ENCODE measurements around the gene VRK2.
"Not testable (repeated sequence)": the region's sequence is repeated elsewhere in the genome, so short reads cannot be mapped to it uniquely, and the experiment has no call there.

Gene VRK2

DNA sequence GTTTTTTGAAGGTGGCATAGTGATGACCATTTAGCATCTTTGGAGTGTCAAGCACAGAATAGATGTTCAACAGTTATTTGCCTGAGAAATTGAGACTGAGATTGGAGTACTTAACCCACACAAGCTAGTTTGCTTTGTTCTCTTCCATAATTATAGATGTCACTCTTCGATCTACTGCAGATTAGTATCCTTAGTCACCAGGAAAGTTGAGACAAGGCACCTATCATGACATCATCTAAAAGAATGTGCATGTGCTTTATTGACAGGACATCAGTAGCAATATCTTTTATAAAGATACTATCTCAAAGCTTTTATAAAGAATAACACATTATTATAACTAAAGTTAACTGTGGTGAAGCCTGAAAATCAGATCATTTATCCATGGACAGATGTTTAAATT is 6.4 kb downstream of the VRK2 start:
- in situ Hi-C loops (cut with MboI; ENCODE audit: low sequenced_read_pairs) = no loop called here

- in situ Hi-C loops (cut with MboI; ENCODE audit: low sequenced_read_pairs) = no loop called here
Observed at GRCh38 chr2:58054264-58054663, 7.7 kb downstream of the VRK2 start.

DNA sequence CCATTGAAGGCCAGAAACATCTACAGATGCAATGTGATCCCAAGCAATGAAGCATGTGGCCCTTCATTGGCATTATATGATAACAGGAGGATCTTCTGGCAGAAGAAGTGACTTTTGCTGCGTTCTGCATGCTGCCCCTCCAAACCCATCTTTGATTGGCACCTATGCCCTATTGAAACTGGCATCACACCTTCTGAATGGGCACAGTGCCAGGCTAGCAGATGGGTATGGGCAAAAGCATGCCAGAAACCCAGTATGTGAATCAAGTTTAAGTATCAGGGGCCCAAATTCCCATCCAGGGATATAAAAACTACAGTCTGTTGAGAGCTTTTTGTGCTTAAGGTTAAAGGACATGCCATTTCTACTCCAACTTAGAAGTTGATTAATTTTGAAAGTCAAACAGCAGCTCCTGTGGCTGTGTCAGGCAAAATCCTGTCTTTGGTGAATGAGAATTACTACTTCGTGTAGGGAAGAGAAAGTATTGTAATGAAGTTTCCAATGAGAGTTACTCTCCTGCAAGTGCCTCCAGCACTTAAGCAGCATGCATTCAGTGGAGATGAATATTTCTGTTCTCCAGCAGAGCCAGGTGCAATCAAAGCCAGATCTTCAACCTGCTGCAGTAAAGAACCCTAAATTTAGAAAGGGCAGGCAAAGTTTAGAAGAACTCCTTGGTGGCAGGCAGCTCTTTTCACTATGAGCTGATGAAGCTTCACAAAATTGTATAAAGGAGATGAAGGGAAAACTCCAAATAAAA is 8.6 kb downstream of the VRK2 start:
- in situ Hi-C loops (cut with MboI; ENCODE audit: low sequenced_read_pairs) = no loop called here

DNA sequence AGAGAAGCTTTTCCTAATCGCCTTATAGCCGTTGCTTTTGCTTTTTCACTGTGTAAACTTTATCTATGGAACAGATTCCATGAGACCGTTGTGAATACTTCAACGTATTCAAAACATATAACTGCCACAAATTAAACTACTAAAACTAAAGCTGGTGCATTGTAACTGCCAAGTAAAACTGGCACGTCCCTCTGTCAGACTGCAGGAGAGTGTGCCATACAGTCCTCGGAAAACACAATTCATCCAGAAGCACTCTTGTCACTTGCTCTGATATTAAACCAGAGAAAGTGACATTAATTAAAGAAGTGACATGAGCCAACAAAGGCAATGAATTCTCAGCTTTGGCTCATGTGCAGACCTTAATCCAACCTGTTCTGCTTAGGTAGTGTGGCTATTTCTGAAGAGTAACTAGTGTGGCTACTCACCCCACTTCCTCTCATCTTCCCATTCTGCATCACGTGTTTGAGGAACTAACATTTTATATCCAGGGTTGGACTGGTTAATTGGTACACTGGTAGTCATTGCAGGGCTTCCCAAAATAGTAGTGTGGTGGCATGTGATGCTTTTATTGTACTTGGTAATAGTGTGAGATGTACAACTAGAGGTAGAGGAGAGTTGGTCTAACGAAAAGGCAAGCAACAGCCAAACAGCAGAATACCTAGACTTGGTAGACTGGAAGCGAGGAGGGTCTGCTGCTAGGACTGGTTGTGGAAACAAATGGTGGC is 9.7 kb downstream of the VRK2 start:
- in situ Hi-C loops (cut with MboI; ENCODE audit: low sequenced_read_pairs) = no loop called here

DNA sequence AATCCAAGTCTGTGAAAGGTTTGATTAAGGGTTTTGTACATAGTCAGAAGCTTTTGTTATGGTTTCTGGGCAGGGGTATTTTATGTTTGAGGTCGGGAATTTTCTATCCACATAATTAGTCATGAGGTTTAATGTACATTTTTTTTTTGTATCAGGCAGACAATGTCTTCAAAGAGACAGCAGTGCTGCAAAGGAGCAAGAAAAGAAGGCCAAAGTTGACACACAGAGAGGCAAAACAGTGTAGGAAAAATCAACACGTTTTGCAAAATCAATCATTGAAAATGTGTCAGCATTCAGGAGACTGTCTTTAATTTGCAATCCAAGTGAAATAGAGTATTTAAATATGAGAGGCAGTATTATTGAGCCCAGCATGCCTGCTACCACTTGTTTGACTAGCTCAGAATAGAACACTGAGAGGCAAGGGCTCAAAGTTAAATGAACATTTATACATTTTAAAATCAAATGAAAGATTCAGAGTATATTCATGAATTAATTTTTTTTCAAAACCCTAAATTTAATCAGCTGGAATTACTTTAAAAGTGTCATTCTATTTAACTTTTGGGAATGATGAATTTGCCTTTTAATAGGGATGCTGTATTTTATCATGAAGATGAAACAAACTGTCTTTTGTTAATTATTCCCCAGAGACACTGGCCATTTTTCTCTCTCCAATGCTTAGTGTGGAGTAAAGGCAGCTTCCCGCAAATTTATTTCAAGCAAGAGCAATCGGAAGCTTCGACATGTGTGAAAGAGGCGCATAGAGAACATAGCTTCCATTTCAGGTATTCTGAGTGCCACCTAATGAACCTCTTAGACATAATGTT is 11.3 kb downstream of the VRK2 start:
- in situ Hi-C loops (cut with MboI; ENCODE audit: low sequenced_read_pairs) = no loop called here

DNA sequence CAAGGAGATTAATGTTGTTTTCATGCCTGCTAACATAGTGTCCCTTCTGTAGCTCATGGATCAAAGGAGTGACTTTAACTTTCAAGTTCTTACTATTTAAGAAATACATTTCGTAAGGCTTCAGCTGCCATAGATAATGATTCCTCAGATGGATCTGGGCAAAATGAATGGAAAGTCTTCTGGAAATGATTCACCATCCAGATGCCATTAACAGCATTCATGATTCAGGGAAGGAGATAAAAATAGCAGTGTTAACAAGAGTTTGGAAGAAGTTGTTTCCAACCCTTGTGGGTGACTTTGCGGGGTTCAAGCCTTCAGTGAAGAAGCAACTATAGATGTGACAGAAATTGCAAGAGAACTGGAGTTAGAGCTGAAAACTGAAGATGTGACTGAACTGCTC is 17.0 kb downstream of the VRK2 start:
- in situ Hi-C loops (cut with MboI; ENCODE audit: low sequenced_read_pairs) = no loop called here

- in situ Hi-C loops (cut with MboI; ENCODE audit: low sequenced_read_pairs) = no loop called here
Observed at GRCh38 chr2:58064086-58064485, 17.5 kb downstream of the VRK2 start.

- in situ Hi-C loops (cut with MboI; ENCODE audit: low sequenced_read_pairs) = no loop called here
Observed at GRCh38 chr2:58065248-58065647, 18.6 kb downstream of the VRK2 start.

DNA sequence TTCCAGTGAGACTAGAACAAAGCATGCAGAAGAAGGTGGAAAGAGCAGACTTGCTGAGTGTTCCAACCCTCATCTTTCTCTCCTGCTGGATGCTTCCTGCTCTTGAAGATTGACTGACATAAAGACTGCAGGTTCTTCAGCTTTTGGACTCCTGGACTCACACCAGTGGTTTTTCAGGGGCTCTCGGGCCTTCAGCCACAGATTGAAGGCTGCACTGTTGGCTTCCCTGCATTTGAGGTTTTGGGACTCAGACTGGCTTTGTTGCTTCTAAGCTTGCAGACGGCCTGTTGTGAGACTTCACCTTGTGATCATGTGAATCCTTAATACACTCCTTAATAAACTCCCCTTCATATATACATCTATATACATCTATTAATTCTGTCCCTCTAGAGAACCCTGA is 20.4 kb downstream of the VRK2 start:
- in situ Hi-C loops (cut with MboI; ENCODE audit: low sequenced_read_pairs) = no loop called here

DNA sequence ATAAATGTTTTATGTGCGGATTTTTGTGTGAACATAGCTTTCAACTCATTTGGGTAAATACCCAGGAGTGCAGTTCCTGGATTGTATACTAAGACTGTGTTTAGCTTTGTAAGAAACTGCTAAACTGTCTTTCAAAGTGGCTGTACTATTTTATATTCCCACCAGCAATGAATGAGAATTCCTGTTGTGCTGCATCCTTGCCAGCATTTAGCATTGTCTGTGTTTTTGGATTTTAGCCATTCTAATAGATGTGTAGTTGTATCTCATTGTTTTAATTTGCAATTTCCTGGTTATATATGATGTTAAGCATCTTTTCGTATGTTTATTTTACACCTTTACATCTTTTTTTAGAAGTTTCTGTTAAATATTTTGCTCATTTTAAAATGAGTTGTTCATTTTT is 24.2 kb downstream of the VRK2 start:
- in situ Hi-C loops (cut with MboI; ENCODE audit: low sequenced_read_pairs) = no loop called here

DNA sequence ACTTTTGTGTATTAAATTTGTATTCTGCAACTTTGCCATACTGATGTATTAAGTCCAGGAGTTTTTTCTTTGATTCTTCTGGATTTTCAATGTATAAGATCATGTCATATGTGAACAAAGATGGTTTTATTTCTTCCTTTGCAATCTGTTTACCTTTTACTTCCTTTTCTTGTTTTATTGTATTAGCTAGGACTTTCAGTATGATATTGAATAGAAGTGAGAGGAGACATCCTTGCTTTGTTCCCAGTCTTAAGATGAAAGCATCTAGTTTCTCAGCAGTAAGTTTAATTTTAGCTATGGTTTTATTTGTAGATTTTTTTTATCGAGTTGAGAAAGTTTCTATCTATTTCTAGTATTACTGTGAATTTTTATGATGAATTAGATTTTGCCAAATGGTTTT is 25.5 kb downstream of the VRK2 start:
- in situ Hi-C loops (cut with MboI; ENCODE audit: low sequenced_read_pairs) = no loop called here

GRCh38 chr2:58073008-58073407 is 26.4 kb downstream of the VRK2 start:
- in situ Hi-C loops (cut with MboI; ENCODE audit: low sequenced_read_pairs) = no loop called here

GRCh38 chr2:58073751-58074150 is 27.1 kb downstream of the VRK2 start:
- in situ Hi-C loops (cut with MboI; ENCODE audit: low sequenced_read_pairs) = no loop called here

GRCh38 chr2:58081000-58081399 is 34.4 kb downstream of the VRK2 start:
- in situ Hi-C loops (cut with MboI; ENCODE audit: low sequenced_read_pairs) = no loop called here

DNA sequence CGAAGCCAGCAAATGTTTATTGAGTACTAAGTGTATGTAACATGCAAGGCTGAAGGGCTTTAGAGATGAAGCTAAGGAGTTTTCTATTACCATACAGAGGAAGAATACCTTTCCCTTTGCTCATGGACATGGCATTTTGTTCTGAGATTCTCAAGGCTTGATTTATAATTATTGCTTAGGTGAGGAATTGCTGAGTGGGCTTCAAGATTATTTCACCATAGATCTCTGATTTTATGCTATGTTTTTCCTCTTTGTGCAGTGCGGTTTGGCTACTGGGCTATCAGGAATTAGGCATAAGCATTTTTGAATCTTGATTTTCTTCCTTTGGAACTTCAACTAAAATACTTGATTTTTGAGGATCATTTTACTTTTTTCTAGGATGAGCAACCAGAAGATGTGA is 42.5 kb downstream of the VRK2 start:
- in situ Hi-C loops (cut with MboI; ENCODE audit: low sequenced_read_pairs) = no loop called here

GRCh38 chr2:58092772-58093171 is 46.2 kb downstream of the VRK2 start:
- in situ Hi-C loops (cut with MboI; ENCODE audit: low sequenced_read_pairs) = not testable (repeated sequence)

- in situ Hi-C loops (cut with MboI; ENCODE audit: low sequenced_read_pairs) = no loop called here
Observed at GRCh38 chr2:58097025-58097424, 50.4 kb downstream of the VRK2 start.

GRCh38 chr2:58098254-58099095 is 51.9 kb downstream of the VRK2 start:
- in situ Hi-C loops (cut with MboI; ENCODE audit: low sequenced_read_pairs) = no loop called here

DNA sequence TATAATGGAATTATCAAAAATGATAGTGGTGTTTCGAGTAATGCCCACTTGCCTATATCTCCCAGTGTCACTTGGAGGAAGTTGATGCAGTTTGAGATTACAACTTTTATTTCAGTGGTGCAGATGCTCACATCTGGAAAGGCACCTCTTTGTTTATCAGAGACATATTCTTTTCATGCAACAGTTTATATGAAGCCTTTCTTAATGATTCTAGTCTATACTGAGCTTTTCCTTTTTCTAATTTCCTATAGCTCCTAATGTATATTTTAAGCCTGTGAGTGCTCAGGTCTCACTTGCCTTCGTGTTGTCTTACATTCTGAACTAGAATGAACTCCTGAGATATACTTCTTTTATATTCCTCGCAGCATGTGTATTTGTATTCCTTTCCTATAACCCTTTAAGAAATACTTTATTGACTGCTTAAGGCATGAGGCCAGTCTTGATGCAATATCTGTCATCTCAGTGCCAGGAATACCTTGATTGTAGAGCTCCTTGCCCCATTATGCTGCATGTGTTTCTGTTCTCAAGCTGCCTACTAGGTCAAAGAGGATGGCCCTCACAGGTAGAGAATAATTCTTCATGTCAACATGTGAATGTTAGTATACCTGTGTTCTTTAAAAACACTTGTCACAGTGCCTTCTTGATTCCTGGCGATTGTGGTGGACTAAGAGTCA is 52.6 kb downstream of the VRK2 start:
- in situ Hi-C loops (cut with MboI; ENCODE audit: low sequenced_read_pairs) = no loop called here

GRCh38 chr2:58101500-58101899 is 54.9 kb downstream of the VRK2 start:
- in situ Hi-C loops (cut with MboI; ENCODE audit: low sequenced_read_pairs) = no loop called here

Measured in hTERT RPE-1 (cell line).